NCI-H1436 (cell line): Measurements from ENCODE around the gene CHRD.
"Not testable (repeated sequence)": the region's sequence is repeated elsewhere in the genome, so short reads cannot be mapped to it uniquely, and the experiment has no call there.

Experiments used
- DNase-seq: peaks from one replicate; lab custom pipeline; 2025; lab: John Stamatoyannopoulos, UW

Gene CHRD

DNA sequence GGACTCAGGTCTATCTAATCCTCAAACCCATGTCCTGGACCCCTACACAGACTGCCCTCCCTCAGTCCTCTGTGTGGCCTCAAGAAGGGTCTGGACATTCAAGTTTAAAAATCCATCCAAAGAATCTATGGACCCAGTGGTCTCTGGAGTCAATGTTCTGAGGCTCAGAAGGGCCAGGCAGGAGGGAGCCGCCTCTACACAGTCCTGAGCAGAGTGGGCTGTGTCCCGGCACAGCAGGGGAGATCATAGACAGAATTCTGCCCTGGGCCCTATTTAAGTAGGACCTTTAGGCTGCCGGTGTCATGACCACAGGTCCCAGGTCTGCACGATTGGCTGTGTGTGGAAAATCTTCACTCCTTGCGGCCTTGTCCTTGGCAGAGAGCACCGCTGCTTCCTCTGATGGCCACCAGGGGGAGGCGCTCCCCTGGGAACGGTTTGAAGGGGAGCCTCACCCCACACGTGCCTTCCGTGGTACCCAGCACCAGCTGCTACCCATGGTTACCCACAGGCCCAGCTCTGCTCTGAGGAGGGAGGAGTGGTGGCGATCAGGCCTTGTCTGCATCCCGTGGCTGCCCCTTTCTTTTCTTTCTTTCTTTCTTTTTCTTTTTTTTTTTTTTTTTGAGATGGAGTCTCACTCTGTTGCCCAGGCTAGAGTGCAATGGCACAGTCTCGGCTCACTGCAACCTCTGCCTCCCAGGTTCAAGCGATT, 37.9 kb downstream of the CHRD start:
- DNase-seq = peak; percentile 80

DNA sequence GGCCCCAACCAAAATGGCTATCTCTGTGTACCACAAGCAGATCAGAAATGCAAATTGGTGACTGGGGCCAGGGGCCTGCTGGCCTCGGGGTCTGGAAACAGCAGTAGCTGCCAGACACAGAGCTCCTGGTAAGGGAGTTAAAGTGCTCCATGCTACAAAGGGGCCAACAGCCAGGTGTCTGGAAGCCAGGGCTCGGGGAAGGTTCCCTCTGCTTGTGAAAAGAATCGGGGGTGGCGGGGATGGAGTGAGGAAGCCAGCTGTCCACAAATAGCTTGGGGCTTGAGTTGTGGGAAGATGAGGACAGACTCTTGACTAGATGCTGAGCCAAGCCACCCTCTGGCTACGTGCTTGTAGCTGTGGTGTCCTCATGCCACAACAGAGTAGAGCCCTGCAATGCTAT, 39.3 kb downstream of the CHRD start:
- DNase-seq = no peak

DNA sequence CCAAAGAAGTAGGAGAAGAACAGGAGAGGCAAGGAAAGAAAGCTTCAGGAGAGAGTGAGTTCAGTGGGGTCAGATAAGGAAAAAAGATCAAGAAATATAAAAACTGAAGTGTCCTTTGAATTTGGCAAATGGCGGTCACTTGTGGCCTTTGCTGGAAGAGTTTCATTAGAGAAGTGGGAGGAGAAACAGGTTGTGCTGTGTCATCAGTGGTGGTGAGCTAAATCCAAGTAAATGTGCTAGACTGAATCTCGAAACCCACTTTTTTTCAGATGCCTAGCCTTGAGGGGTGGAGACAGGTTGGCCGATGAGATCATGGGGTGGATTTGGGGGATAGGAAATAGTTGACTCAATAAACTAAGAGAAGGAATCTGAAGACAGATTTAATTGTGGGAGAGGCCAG, 43.7 kb downstream of the CHRD start:
- no peak for DNase-seq

DNA sequence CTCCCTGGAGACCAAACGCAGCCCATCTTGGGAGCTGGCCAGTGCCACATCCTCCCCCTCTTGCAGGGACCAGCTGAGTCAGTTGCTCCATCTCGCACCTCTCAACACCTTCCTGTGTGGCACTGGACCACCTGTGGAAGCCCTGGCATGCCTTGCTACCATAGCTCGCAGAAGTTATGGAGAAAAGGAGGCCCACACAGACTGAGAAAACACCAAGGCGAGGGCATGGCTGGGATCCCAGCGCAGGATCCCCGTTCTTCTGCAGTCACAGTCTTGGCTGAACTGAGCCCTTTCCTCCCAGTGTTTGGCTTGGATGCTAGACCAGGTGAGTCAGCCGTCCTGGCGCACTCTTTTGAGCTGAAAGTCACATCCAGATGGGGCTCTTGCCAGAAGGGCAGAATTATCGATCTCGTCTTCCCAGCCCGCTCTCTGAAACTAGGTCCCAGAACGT, 46.9 kb downstream of the CHRD start:
- DNase-seq = no peak

DNA sequence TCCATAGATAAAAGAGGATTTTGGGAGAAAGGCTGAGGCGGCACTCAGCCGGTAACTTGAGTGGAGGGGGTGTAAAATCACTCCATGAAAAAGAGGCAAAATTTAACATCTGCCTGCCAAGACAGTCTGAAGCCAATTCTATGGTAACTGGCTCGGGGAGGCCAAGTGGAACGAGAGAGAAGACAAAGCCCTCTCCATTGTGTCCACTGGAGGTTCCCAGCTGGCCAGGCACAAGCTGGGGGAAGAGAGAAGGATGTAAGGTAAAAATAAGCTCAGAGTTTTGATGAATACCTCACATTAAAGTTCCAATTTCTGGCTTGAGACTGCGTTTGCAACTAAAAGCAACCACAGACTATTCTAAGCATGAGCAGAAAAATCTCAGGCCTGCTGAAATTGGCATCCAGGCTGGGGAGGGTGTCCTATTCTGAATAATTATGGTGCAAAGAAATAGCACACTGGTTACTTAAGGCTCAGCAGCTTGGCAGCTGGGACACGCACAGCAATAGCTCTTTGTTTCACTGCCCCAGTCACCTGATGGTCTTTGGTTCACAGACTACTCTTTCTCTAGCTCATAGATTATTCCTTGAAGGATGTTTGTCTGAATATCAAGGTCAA, 48.8 kb downstream of the CHRD start:
- DNase-seq = no peak

GRCh38 chr3:184429786-184430185, 49.9 kb downstream of the CHRD start:
- no peak for DNase-seq

DNA sequence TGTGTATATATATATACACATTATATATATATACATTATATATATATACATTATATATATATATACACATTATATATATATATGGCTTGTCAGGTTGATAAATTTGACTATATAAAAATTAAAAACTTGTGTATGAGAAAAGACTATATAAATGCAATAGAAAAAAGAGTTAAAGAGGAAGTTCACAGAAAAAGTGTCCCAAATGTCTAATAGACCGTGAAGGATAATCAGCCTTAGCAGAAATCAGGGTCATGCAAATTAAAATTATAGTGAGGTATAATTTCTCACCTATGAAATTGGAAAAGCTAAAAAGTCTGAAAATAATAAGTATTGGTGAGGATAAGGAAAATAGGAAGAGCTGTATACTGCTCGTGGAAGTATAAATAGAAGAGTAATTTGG, 51.1 kb downstream of the CHRD start:
- no peak for DNase-seq

GRCh38 chr3:184433178-184433577, 53.3 kb downstream of the CHRD start:
- not testable (repeated sequence) for DNase-seq

DNA sequence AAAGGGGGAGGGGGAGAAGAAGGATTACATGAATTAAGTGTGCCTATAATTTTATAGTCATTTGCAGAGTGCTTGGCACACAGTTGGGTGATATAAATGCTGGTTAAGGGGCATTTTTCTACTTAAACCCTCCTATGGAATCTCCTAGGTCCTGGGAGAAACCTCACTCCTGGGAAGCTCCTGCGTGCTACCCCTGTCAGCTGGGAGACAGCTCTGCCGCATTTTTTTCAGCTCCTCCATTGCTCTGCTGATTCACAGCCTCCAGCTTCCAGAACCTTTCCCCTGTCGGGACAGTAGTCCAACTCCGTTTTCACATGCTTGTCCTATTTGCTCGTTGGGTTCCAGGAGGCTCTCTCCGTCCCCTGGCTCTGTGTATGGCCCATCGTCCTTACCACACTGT, 59.2 kb downstream of the CHRD start:
- no peak for DNase-seq
